ENCODE data around the gene HSPA2.

DNA sequence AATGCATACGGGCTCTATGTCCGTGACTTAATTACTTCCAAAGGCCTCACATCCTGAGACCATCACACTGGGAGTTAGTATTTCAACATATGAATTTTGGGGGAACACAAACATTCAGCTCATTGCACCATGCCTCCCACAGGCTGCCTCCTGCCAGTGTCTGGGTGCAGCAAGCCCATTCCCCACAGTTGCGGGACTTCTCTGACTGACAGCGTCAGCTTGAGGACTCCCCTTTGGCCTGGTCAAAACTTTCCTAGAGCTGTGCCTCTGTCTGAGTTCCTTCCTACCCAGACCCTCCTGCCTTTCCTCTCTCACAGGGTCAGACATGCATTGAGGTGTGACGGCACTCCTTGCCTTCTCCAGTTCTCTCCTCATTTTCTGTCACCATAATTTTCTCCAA lies 36.7 kb downstream of the HSPA2 start:
- no peak for TF ChIP-seq POLR2A (IDR thresholded peaks at IDR 0.05; ENCODE audit: low read depth)
- no peak for TF ChIP-seq POLR2AphosphoS5 (IDR thresholded peaks at IDR 0.05)
- TF ChIP-seq, protein P1, sequence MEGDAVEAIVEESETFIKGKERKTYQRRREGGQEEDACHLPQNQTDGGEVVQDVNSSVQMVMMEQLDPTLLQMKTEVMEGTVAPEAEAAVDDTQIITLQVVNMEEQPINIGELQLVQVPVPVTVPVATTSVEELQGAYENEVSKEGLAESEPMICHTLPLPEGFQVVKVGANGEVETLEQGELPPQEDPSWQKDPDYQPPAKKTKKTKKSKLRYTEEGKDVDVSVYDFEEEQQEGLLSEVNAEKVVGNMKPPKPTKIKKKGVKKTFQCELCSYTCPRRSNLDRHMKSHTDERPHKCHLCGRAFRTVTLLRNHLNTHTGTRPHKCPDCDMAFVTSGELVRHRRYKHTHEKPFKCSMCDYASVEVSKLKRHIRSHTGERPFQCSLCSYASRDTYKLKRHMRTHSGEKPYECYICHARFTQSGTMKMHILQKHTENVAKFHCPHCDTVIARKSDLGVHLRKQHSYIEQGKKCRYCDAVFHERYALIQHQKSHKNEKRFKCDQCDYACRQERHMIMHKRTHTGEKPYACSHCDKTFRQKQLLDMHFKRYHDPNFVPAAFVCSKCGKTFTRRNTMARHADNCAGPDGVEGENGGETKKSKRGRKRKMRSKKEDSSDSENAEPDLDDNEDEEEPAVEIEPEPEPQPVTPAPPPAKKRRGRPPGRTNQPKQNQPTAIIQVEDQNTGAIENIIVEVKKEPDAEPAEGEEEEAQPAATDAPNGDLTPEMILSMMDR (IDR thresholded peaks at IDR 0.05): no peak
- TF ChIP-seq EP300 (IDR thresholded peaks at IDR 0.05): no peak
